GM21529 (cell line): ENCODE results near the gene STK4.

Source experiments
- ATAC-seq: cut with Tn5 transposase; IDR thresholded peaks from one replicate; pipeline ENCODE4 v1.9.1; 2021; ENCODE audit not compliant: unreplicated experiment

STK4 gene

GRCh38 chr20:45104786-45105185, 138.5 kb downstream of the STK4 start:
- ATAC-seq: no peak

GRCh38 chr20:45105317-45105716, 139.0 kb downstream of the STK4 start:
- no peak for ATAC-seq

GRCh38 chr20:45109634-45110033, 143.3 kb downstream of the STK4 start:
- ATAC-seq: no peak

- no peak for ATAC-seq
Measured at GRCh38 chr20:45110301-45110700, 144.0 kb downstream of the STK4 start.

DNA sequence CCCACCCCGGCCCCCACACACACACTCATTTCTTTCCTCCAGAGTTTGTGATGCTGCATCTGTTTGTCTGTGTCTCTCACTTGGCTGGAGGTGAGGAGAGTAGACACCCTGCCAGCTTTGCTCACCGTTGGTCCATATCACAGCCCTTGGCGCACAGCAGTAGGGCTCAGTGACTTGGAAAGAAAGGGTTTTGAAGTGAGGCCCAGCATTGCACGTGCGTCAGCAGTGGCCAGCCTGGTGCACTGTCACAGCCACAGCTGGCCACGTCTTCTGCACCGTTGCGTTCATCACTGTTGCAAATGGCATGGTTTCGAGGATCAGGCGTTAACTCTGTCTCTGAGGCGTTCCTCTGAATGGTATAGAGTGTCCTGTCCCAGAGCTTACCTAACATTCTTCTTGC, 145.0 kb downstream of the STK4 start:
- no peak for ATAC-seq

DNA sequence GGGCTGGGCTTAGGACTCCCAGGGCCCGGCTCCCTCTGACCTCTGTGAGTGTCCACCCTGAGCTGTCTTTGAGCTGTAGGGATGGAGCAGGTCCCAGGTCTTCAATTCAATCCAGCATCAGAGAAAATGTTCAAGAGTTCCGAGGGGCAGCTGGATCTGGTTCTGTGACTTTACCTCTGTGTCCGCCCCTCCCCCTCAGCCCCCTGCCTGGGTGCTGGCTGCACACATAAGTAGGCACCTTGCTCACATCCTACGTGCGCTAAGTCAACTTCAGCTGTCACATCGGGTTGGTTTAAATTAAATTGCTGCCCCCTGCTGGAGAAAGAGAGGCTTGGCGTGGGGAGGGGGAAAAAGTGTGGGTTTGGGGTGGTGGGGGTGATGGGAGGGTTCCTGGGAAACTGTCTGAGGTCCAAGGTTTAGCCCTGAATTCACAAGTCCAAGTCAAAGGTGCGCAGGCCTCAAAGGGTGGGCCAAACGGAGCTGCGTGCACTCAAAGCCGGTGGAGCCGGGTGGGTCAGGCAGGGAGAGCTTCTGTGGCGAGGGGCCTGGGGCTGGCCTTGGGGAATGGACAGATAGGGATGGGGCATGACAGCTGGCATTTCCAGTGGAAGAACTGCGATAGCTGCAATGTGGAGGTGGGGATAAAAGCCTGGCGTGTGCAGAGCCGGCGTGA, 145.6 kb downstream of the STK4 start:
- no peak for ATAC-seq

DNA sequence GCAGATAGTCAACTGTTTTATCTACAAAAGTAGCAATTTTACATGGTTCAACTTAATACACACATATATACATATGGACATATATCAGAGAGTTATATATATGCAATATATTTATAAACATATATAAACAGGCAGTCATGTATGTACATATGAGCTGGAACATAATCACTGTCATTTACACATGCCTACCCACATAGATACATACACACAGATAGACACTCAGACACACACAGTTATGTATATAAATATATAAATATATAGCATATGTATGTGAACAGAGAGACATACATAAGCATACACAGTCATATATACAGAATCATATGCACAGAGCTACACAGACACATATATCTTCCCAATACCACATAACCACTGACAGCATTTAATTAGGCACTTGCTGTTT, 146.4 kb downstream of the STK4 start:
- no peak for ATAC-seq

DNA sequence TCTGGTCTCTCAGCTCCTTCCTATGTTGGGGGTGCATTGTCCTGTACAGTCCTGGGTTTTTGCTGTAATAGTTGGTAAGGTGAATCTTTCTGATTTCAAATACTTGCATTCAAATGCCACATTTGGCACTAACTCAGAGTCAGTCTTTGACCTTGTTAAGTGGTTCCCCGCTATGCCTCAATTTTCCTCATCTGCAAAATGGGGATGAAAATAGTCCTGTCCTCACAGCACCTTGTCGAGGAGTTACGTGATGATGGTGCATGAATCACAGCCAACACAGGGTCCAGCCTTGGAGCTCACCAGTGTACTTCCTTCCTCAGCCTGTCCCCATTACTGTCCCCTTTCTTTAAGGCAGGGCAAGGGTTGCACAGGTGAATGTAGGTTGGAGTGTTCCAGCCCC, 147.6 kb downstream of the STK4 start:
- ATAC-seq: no peak

DNA sequence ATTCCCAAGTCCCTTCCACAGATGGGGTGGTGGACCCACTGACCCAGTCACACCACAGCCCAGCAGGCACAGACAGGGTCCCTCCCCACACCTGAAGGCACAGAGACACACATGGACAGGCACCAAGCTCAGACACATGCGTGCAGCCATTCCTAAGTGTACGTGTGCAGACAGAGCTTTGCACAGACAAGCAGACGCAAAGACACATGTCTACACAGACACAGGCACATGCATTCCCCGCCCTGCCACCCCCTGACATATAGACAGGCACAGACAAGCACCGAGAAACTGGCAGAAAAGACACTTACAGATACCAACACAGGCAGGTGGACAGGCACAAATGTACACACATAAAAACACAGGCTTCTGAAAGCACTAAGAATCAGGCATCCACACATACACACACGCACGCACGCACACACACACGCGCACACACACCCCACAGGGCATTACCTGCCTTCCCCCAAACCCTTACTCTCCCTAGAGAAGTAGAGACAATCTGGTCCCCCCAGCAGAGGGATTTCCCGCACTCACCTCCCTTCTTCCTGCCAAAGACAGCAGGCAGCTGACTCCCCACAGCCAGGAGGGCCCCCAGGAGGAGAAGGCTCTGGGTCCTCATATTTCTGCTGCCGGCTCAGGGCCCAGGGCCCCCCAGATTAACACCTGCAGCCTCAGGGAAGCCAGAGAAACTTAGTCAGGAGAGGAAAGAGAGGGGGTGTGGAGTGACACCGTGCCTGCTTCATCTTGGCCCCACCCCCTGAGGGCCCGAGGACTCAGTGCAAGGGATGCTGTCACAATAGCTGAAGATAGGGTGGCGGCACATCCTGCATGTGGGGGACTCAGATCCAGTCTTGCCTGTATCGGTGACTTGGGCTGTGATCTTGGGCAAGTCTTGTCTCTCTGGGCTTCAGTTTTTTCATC, 148.4 kb downstream of the STK4 start, which contains the start of gene WFDC5:
Gene WFDC5 (minus strand): TSS at position 710 of the 921 bp plus-strand sequence. CDS start 91 bp downstream, at position 619.
- ATAC-seq: no peak

DNA sequence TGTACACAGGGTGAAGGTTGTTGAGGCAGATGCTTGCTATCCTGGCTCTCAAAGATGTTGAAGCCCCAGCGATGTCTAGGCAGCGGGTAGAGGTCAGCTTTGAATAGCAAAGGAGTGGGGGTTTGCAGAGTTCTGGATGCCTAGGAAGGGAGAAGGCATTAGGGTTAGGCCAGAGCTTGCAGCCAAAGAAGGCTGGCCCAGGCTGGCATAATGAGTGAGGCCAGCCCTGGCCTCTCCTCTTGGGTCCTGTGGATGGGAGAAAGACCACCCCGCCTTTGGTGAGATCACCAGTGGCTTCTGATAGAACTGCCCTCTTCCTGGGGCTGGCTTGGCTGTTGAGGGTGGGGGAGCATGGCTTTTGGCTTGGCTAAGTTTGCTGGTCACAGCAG, 149.1 kb downstream of the STK4 start:
- no peak for ATAC-seq

GRCh38 chr20:45115829-45116228, 149.5 kb downstream of the STK4 start:
- no peak for ATAC-seq

- ATAC-seq: no peak
Measured at GRCh38 chr20:45117581-45117980, 151.3 kb downstream of the STK4 start.

DNA sequence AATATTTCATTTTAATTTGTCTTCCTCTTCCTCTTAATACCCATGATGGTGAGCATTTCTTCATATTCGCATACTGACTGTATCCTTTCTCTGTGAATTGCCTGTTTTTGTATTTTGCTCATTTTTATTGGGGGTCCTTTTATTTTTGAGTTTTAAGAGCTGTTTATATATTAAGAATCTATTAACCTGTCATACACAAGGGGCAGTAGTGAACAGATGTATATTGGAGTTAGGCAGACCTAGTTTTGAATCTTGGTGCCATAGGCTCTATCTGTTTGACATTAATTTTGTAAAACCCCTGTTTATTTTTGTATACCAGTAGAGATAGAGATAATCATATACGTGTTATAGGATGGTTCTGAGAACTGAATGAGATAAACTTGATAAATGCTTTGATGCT, 151.7 kb downstream of the STK4 start:
- no peak for ATAC-seq

DNA sequence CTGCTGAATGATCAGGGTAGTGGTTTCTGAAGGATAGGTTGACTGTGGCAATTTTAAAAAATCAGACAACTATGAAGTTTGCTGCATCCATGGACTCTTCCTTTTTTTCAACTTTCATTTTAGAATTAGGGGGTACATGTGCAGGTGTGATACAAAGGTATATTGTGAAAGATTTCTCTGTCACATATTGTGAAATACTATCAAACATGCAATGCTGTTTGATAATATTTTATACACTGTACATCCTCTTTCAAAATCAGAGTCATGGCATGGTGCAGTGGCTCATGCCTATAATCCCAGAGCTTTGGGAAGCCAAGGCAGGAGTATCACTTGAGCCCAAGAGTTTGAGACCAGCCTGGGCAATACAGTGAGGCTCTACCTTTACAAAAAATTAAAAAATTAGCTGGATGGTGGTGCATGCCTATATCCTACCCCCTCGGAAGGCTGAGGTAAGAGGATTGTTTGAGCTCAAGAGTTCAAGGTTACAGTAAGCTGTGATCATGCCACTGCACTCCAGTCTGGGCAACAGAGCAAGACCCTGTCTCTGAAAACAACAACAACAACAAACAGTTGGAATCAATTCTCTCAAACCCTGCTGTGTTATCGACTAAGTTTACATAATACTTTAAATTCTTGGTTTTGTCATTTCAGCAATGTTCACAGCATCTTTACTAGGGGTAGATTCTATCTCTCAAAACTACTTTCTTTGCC, 153.4 kb downstream of the STK4 start:
- no peak for ATAC-seq

- ATAC-seq: no peak
Measured at GRCh38 chr20:45121388-45121787, 155.1 kb downstream of the STK4 start.

GRCh38 chr20:45124365-45124764, 158.1 kb downstream of the STK4 start, which contains the start of gene WFDC12:
WFDC12 (minus strand) TSS chr20:45124465; CDS start chr20:45124447, 18 bp downstream.
- ATAC-seq: no peak

DNA sequence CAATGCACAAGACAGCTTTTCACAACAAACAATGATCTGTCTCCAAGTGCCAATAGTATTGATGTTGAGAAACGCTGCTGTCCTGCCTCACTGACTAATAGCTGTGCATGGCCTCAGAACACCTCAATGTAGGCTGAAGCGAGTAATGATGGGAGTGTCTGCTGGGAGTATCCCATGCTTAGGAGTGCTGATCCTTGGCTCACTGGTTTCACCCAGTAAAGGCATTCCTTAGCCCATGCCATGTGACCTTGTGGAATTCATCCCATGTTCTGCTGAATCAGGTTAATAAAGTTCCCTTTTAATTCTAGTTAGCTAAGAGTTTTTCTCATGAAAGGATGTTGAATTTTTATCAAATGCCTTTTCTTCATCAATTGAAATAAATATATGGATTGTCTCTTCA, 161.8 kb downstream of the STK4 start:
- no peak for ATAC-seq
